ENCODE results near the gene SH2D6.
"Not testable (repeated sequence)": the region's sequence is repeated elsewhere in the genome, so short reads cannot be mapped to it uniquely, and the experiment has no call there.

SH2D6 gene

DNA sequence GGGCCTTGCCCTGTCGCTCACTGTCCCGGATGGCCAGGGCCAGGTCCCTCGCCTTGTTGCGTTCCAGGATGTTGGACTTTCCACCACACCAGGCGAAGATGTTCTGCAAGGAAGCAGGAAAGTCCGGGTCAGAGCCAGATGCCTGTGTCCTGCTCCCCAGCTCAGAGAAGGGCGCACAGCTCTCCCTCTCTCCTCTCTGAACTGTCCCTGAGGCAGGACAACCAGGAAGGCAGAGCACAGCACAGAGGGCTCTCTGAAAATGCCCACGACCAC, 19.4 kb upstream of the SH2D6 start:
- DNase-seq = no peak

GRCh38 chr2:85400023-85400422, 18.5 kb upstream of the SH2D6 start:
- DNase-seq = no peak

GRCh38 chr2:85400541-85401463, 17.7 kb upstream of the SH2D6 start:
- no peak for DNase-seq

GRCh38 chr2:85401464-85401805, 17.1 kb upstream of the SH2D6 start:
- no peak for DNase-seq

DNA sequence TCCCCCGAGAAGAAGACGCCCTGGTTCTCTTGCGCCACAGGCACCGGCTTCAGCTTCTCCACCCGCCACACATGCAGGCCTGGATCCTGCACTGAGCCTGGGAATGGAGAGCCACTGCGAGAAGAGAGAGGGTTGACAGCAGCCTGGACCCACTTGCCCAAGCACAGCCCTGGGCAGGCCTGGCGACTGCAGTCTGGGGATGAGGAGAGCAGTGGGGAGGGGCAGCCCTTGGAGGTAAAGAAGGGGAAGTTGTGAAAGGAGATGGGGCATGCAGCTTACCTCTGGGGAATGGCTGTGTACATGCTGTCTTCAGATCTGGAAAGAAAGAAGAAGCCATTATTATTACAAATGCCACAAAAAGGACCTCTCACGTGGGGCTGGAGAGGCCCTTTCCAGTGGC, 16.7 kb upstream of the SH2D6 start:
- DNase-seq = no peak

- peak; percentile 90 for DNase-seq
These were observed 13.1 kb upstream of the SH2D6 start for GRCh38 chr2:85405201-85406059.

DNA sequence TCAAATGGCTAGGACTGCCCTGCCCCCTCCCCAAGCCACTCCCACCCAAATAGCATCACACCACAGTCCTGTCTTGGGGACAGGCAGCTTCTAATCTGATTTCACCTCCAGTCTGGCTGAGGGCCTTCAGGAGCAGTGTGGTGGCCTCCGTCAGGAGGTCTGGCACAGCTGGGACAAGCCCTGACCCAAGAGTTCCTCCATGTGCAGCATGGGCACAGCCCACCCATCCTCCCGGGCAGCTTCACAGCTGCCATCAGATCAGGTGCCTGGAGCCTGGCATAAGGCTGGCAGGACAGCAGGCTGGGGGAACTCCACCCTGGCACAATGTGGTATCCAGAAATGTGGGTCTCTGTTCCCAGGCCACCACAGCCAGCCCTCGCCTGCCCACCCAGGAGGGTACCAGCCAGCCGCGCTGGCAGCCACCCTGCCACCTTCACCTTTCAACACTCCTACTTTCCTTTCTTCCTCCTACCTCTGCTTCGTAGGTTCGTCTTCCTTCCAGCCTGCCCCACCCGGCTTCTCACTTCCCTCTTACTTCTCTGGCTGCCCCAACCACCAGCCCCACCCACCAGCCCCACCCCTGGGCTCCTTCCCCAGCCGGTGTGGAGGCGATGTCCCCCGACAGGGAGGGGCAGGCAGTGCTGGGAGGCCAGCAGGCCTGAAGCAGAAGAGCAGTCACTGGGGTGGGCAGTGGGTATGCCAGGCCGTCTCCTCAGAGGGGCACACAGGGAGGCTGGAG, 8.5 kb upstream of the SH2D6 start, which contains the start of gene CAPG:
Gene CAPG (minus strand): TSS at position 522 of the 739 bp plus-strand sequence. CDS start 8,221 bp downstream, outside the sequence.
- peak; percentile 63 for DNase-seq

GRCh38 chr2:85410584-85411404, 7.7 kb upstream of the SH2D6 start:
- DNase-seq = no peak

- no peak for DNase-seq
These were observed 7.1 kb upstream of the SH2D6 start for GRCh38 chr2:85411405-85411748.

DNA sequence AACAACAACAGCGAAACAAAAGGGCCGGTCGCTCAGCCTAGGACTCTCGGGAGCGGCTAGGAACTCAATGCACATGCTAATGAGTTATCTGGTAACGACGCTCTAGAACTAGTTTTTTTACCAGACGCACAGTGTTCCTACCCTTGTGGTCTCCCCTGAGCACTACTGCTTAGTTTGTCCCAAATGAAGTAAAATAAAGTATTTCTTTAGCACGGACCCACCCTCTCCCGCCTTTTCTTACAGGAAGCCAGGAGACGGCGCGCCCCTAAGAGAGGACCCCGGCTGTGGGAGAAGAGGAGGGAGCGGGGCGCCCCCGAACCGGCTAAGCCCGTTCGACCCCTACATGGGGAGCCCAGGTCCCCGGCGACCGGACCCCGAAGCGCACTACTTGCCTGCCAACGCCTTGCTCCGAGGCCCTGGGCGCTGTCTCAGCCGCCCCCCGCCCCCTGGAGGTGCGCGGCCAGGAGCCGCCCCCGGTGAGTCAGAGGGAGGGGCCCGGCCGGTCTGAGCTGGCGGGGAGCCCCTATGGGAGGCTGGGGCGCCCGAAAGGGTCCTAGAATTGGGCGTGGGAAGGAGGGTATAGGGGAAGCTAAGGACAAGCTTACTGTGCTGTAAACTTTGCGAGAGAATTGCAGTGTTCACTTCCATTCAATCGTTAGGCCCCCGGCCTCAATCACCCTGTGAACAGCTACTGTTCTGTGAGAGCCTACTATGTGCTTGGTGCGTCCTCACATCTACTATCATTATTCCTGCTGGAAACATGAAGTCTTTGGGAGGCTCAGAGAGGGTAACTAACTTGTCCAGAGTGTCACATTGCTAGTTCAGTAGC, 4.7 kb upstream of the SH2D6 start:
- DNase-seq = no peak

- not testable (repeated sequence) for DNase-seq
These were observed 4.1 kb upstream of the SH2D6 start for GRCh38 chr2:85414421-85414759.

GRCh38 chr2:85414761-85415553, 3.6 kb upstream of the SH2D6 start:
- no peak for DNase-seq

- no peak for DNase-seq
These were observed 2.4 kb upstream of the SH2D6 start for GRCh38 chr2:85415980-85416650.

DNA sequence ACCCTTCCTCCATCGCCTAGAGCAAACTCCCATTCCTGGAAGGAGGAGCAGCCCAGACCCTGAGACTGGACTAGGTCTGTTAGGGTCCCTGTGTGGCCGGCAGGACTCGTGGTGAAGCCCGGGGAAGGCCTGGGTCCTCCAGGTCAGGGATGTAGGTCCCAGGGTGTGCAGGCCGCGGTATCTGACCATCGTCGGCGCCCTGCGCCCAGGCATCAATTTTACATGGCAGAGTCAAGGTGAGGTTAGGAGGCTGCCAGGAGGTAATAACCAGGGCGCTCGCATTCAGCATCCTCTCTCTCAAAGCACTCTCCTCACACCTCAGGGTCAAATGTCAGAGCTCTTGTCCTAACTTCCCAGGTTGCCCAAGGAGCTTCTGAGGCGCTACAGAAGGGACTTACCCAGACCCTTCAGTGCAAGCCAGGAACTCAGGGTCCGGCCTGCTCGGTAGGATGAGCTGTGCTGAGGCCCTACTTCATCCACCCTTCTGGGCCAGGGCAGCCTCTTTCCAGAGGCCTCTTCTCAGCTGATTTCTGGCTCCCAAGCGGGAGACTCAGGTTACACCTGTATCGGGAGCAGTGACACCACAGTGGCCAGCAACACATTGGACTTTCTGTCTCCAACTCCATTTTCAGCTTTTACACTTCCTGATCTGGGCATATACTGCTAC, 628 bp downstream of the SH2D6 start:
- no peak for DNase-seq

DNA sequence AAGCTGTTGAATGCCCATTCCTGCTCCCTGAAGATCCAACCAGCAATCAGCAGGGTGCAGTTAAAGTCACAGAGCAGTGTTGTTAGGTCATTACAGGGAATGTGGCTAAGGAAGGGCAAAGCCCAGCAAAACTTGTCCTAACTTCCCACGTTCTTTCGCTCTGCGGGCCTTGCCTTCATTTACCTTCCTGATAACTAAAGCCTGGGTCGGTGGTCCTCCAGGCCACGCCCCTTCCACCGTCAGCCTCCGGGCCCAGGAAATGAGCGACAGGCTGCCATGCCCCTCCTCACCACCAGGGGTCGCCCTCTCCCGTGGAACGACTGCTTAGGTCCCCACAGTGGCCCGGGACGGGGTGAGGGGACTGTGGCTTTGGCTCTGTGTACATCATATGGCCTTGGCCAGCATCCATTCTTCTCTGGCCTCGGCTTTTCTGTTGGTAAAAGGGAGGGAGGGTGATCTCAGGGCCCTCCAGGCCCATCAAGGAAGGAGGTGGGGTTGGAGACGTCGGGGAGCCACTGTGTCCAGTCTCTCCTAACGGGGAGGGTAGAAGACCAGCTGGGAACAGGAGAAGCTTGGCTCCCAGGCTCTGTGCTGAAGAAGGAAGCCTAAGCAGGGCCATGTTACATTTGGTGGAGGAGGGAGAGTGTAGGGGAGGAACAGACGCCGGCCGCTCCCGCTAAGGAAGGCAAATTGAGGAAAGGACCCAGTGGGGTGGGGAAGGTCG, 2.2 kb downstream of the SH2D6 start:
- DNase-seq = peak; percentile 94

DNA sequence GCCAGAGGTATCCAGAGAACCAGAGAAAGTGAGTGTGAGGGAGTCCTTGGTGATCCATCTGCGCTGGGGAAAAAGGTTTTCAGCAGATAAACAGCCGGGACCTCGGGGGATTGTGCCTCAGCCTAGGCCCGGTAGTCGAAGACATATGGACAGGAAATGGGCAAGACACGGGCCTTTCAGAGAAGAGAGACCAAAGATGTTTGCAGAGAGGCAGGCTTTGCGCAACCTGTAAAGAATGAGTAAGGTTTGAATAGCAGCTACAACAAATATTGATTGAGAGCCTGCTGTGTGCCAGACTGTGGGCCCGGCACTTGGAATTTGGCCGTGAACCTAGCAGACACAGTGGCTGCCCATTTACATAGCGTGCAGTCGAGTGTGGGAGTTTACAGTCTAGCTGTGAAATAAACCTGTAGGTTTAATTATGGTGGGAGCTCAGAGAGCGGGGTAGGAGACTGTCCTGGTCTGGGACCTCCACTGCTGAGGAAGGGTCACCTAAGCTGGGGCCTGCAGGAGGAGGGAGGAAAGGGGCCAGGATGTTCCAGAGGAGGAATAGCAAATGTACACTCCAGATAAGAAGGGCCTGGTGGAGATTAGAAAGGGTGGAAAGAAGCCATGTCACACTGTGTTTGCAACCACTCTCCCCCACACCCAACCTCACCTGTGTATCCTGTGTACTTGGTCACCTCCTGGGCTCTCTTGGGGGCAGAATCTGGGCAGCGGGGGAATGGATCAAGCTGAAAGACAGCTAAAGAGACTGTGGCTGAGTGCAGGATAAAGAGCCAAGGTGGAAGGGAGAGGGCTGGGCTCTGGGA, 3.0 kb downstream of the SH2D6 start:
- no peak for DNase-seq

DNA sequence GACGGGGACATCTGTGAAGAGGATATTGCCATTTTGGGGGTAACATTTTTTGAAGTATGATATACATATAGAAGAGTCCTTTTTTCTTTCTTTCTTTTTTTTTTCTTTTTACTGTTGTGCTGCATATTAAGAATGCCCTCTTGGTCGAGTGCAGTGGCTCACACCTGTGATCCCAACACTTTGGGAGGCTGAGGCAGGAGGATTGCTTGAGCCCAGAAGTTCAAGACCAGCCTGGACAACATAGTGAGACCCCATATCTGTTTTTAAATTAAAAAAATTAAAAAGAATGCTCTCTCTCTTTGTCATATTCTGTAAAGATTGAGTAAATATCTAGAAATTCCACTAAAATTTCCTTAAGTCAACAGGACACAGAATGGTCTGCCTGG, 3.6 kb downstream of the SH2D6 start:
- no peak for DNase-seq

- no peak for DNase-seq
These were observed 5.0 kb downstream of the SH2D6 start for GRCh38 chr2:85423525-85423924.

All from activated CD4-positive, alpha-beta T cell treated with anti-CD3 and anti-CD28 coated beads, Interleukin-2, Interleukin-6, amounts not matched to agents 100 ng/mL and 50 ng/mL, durations not matched to agents 16 hours and 8 hours (primary cell).